Measurements from ENCODE around the gene RYR1.

DNA sequence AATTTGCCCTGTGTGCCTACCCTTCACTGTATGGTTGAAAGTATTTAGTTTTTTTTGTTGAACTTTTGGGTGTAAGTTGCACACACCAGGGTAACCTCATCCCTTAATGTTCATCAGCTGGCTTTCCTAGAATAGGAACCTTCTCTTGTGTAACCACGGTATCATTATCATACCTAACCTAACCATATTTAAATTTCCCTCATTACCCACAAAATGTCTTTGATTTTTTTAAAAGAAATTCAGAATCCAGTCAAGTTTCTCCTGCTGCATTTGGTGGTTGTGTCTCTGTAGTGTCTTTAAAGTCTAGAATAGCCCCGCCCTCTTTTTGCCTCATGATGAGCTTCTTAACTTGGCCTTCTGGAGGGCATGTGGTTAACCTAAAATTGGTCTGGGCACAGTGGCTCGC, 80.3 kb downstream of the RYR1 start:
- TF ChIP-seq EZH2 (IDR thresholded peaks at IDR 0.05; ENCODE audit: insufficient read depth, poor library complexity, severe bottlenecking) (no peak), EZH2phosphoT487 (IDR thresholded peaks at IDR 0.05; ENCODE audit: insufficient read depth, low read depth) (no peak)

All from GM23248 (cell line).